NT2/D1 (cell line): ENCODE results near the gene BEST4.

ENCODE experiments used
- SUZ12 ChIP-seq: IDR thresholded peaks from 2 replicates; pipeline ENCODE4 v1.6.1; 2011; ENCODE audit not compliant: insufficient read length, insufficient read depth; ENCODE audit errors: extremely low read depth
- YY1 ChIP-seq: IDR thresholded peaks from 2 replicates; pipeline ENCODE4 v1.6.1; 2011; ENCODE audit not compliant: insufficient read length, insufficient read depth
- ZNF274 ChIP-seq: IDR thresholded peaks from 2 replicates; pipeline ENCODE4 v1.6.1; 2011; ENCODE audit warnings: mild to moderate bottlenecking, low read depth, low read length

- TF ChIP-seq YY1 = no peak
- TF ChIP-seq SUZ12 = no peak
- TF ChIP-seq ZNF274 = no peak
These were observed 43.5 kb upstream of the BEST4 start for GRCh38 chr1:44831516-44831915.
